Endodermal cell (in vitro differentiated cells): ENCODE measurements around the gene ZDHHC4. TPM values are rescaled to one million over a fixed set of nuclear protein-coding genes. Genes with fewer than 3 reads are reported as not detected.
"Not testable (repeated sequence)": the region's sequence is repeated elsewhere in the genome, so short reads cannot be mapped to it uniquely, and the experiment has no call there.

ENCODE experiments used
- DNase-seq: peaks from one replicate; pipeline ENCODE4 v3.0.0-alpha.2; 2017
- H3K27ac ChIP-seq: 2 replicates; pipeline ENCODE4 v1.5.1; 2013; ENCODE audit warnings: mild to moderate bottlenecking, low read depth, low read length, moderate library complexity
- H3K27me3 ChIP-seq: 2 replicates; pipeline ENCODE4 v1.6.1; 2013; ENCODE audit warnings: mild to moderate bottlenecking, low read length, moderate library complexity; ENCODE audit not compliant: insufficient read depth, control insufficient read depth, poor library complexity, severe bottlenecking
- H3K36me3 ChIP-seq: 2 replicates; pipeline ENCODE4 v1.7.0; 2013; ENCODE audit warnings: mild to moderate bottlenecking, low read length, moderate library complexity; ENCODE audit not compliant: control insufficient read depth, insufficient read depth
- H3K4me1 ChIP-seq: one replicate; pipeline ENCODE4 v1.7.0; 2013; ENCODE audit warnings: low read length; ENCODE audit not compliant: control insufficient read depth, insufficient read depth
- H3K4me3 ChIP-seq: 2 replicates; pipeline ENCODE4 v1.5.1; 2013; ENCODE audit warnings: mild to moderate bottlenecking, low read length, moderate library complexity
- H3K9ac ChIP-seq: 2 replicates; pipeline ENCODE4 v1.6.1; 2013; ENCODE audit warnings: mild to moderate bottlenecking, low read length, moderate library complexity; ENCODE audit not compliant: poor library complexity, severe bottlenecking; ENCODE audit errors: extremely low read depth
- H3K9me3 ChIP-seq: 2 replicates; pipeline ENCODE4 v1.6.1; 2013; ENCODE audit warnings: mild to moderate bottlenecking, low read length, moderate library complexity; ENCODE audit not compliant: control insufficient read depth
- H3K27ac Mint-ChIP-seq: 2 replicates; pipeline ENCODE4 v1.8.0; 2020; ENCODE audit warnings: mixed read lengths
- H3K27me3 Mint-ChIP-seq: 2 replicates; pipeline ENCODE4 v1.8.0; 2021; ENCODE audit warnings: mild to moderate bottlenecking, mixed read lengths; ENCODE audit not compliant: insufficient read depth
- H3K36me3 Mint-ChIP-seq: 2 replicates; pipeline ENCODE4 v1.8.0; 2020; ENCODE audit warnings: low read depth, mixed read lengths
- H3K4me1 Mint-ChIP-seq: 2 replicates; pipeline ENCODE4 v1.8.0; 2020; ENCODE audit warnings: mixed read lengths
- H3K4me3 Mint-ChIP-seq: 2 replicates; pipeline ENCODE4 v1.8.0; 2020; ENCODE audit warnings: mild to moderate bottlenecking, moderate library complexity, mixed read lengths
- H3K9me3 Mint-ChIP-seq: 2 replicates; pipeline ENCODE4 v1.8.0; 2020; ENCODE audit warnings: mild to moderate bottlenecking, mixed read lengths
- CTCF ChIP-seq: fragments of 200-600 bp; sonication (generic); conservative IDR thresholded peaks from 2 replicates; pipeline ENCODE4 v1.5.0; 2021; ENCODE audit warnings: antibody characterized with exemption, mild to moderate bottlenecking
- WGBS, 2 experiments: methylation state at CpG; one replicate each; pipeline versions ENCODE4 v1.1.5 to v1.1.7; 2013; ENCODE audit warnings: missing lambda C conversion rate in 2 of 2, mixed read lengths in 1 of 2; ENCODE audit not compliant: insufficient coverage in 1 of 2, insufficient read length in 1 of 2; 5-methylcytosine and 5-hydroxymethylcytosine counted together
- total RNA-seq, 2 donors: library from RNA; stranded (reverse); fragmentation: NEBNext Ultra II Directional in 1 of 2; extraction: Animal tissue kit (Norgen Biotek cat#: 25700) in 1 of 2; gene quantifications; 2 replicates in 1 of 2; 3 replicates in 1 of 2; pipeline ENCODE4 v1.2.1, GENCODE V29; 2021

Gene ZDHHC4
- total RNA-seq, 2 donors from 2014 or later = 79.1 to 85.6 TPM

GRCh38 chr7:6578114-6579084, 1.1 kb downstream of the ZDHHC4 start:
- Histone ChIP-seq H3K9me3 (no peaks in the 10 kb centered on the region), H3K4me3 (peak overlapping the region; percentile 78), H3K4me1 (no peaks in the 10 kb centered on the region), H3K27ac (no peak overlapping the region), H3K27me3 (no peaks in the 10 kb centered on the region), H3K9ac (peak overlapping the region; percentile 21), H3K36me3 (peaks cover 24% of the 10 kb centered on the region)
- Mint-ChIP-seq H3K4me3 (peak overlapping the region; percentile 73), H3K27me3 (no peaks in the 10 kb centered on the region), H3K27ac (peak overlapping the region; percentile 93), H3K9me3 (no peaks in the 10 kb centered on the region), H3K4me1 (peaks cover 6% of the 10 kb centered on the region), H3K36me3 (peaks cover 38% of the 10 kb centered on the region)
- DNase-seq = peak; percentile 60
- 72 to 84% methylated on average over 8 to 18 of the region's 18 CpGs for WGBS, 2 experiments
- no peak for TF ChIP-seq CTCF

- 92 to 97% methylated on average over 4 of the region's 4 CpGs for WGBS, 2 experiments
- DNase-seq = peak; percentile 69
- no peak overlapping the region for H3K4me3 ChIP-seq
- Mint-ChIP-seq H3K4me1 (peaks cover 6% of the 10 kb centered on the region), H3K9me3 (no peaks in the 10 kb centered on the region), H3K27me3 (no peaks in the 10 kb centered on the region), H3K4me3 (peak overlapping the region; percentile 73), H3K27ac (no peak overlapping the region), H3K36me3 (peaks cover 45% of the 10 kb centered on the region)
- no peaks in the 10 kb centered on the region for H3K27me3 ChIP-seq
- peaks cover 29% of the 10 kb centered on the region for H3K36me3 ChIP-seq
- H3K27ac ChIP-seq = no peak overlapping the region
- no peaks in the 10 kb centered on the region for H3K9me3 ChIP-seq
- peak; percentile 64 for TF ChIP-seq CTCF
- H3K4me1 ChIP-seq = no peaks in the 10 kb centered on the region
- no peak overlapping the region for H3K9ac ChIP-seq
These were observed 2.2 kb downstream of the ZDHHC4 start for GRCh38 chr7:6579446-6579845.

GRCh38 chr7:6585746-6586432, 8.6 kb downstream of the ZDHHC4 start:
- H3K9me3 ChIP-seq, H3K4me3 Mint-ChIP-seq, H3K27me3 Mint-ChIP-seq, H3K4me1 Mint-ChIP-seq, H3K27ac Mint-ChIP-seq, H3K27me3 ChIP-seq, H3K27ac ChIP-seq, H3K4me1 ChIP-seq, H3K4me3 ChIP-seq, DNase-seq, H3K9me3 Mint-ChIP-seq, H3K9ac ChIP-seq: not testable (repeated sequence)
- peaks cover 71% of the 10 kb centered on the region for H3K36me3 Mint-ChIP-seq
- H3K36me3 ChIP-seq = peaks cover 38% of the 10 kb centered on the region
- 92 to 97% methylated on average over 5 to 8 of the region's 8 CpGs for WGBS, 2 experiments
